ENCODE data around the gene SPACA7. TPM values are rescaled to one million over a fixed set of nuclear protein-coding genes. Genes with fewer than 3 reads are reported as not detected.

The SPACA7 gene
- total RNA-seq, 3 donors from 2014 or later (not counting 1 experiment from before 2014, with no cell fraction given): not detected

DNA sequence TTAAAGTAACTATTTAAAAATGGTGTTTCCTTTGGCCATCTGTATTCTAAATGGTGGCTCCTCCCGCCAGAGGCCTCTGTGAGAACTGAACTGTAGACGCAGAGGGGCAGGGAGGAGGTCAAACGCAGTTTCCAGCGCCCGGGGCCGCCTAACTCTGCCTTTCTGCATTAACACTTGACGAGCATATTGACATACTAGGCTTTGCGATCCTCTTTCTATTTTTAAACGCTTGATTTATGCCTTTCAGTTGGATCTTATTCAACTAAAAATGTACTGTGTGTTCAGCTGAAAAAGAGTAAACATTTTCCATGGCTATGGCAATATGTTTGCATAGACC, 74.7 kb downstream of the SPACA7 start:
- Mint-ChIP-seq H3K4me3 (no peak overlapping the region), H3K36me3 (no peaks in the 10 kb centered on the region), H3K4me1 (no peaks in the 10 kb centered on the region), H3K9me3 (no peaks in the 10 kb centered on the region), H3K27ac (no peak overlapping the region), H3K27me3 (ENCODE audit: low read depth in 2 of 2) (no peaks in the 10 kb centered on the region)
- intact Hi-C loops (cut with micrococcal nuclease): no loop called here
- H3K36me3 ChIP-seq (ENCODE audit: control insufficient read depth, insufficient read depth, low read length): no peaks in the 10 kb centered on the region
- no peak for TF ChIP-seq CTCF (IDR thresholded peaks at IDR 0.05)
- H3K9me3 ChIP-seq (ENCODE audit: control insufficient read depth, insufficient read depth, low read length): no peaks in the 10 kb centered on the region
- no peaks in the 10 kb centered on the region for H3K27me3 ChIP-seq (ENCODE audit: control insufficient read depth, insufficient read depth, low read length)
- no peak overlapping the region for H3K27ac ChIP-seq (ENCODE audit: low read length)
- ATAC-seq (no peak), DNase-seq (no peak)
- no peak overlapping the region for H3K4me3 ChIP-seq (ENCODE audit: low read length)
- no peaks in the 10 kb centered on the region for H3K4me1 ChIP-seq (ENCODE audit: control insufficient read depth, insufficient read depth, low read length)
- WGBS (ENCODE audit: insufficient coverage): 69% methylated on average over 9 of the region's 9 CpGs

GRCh38 chr13:112451512-112452379, 75.6 kb downstream of the SPACA7 start:
- no peak overlapping the region for H3K4me3 ChIP-seq (ENCODE audit: low read length)
- H3K4me1 Mint-ChIP-seq: no peaks in the 10 kb centered on the region
- H3K27ac ChIP-seq (ENCODE audit: low read length): no peak overlapping the region
- H3K27me3 ChIP-seq (ENCODE audit: control insufficient read depth, insufficient read depth, low read length): no peaks in the 10 kb centered on the region
- no peaks in the 10 kb centered on the region for H3K9me3 ChIP-seq (ENCODE audit: control insufficient read depth, insufficient read depth, low read length)
- intact Hi-C loops (cut with micrococcal nuclease): no loop called here
- DNase-seq (peak in 1 of 2 donors; percentile 2), ATAC-seq (no peak)
- no peaks in the 10 kb centered on the region for H3K9me3 Mint-ChIP-seq
- H3K27ac Mint-ChIP-seq: no peak overlapping the region
- H3K4me3 Mint-ChIP-seq: no peak overlapping the region
- no peaks in the 10 kb centered on the region for H3K4me1 ChIP-seq (ENCODE audit: control insufficient read depth, insufficient read depth, low read length)
- no peaks in the 10 kb centered on the region for H3K36me3 ChIP-seq (ENCODE audit: control insufficient read depth, insufficient read depth, low read length)
- H3K27me3 Mint-ChIP-seq (ENCODE audit: low read depth in 2 of 2): peaks cover 0 to 7% of the 10 kb centered on the region in 2 donors
- no peak for TF ChIP-seq CTCF (IDR thresholded peaks at IDR 0.05)
- WGBS (ENCODE audit: insufficient coverage): 82% methylated on average over 43 of the region's 43 CpGs
- no peaks in the 10 kb centered on the region for H3K36me3 Mint-ChIP-seq

DNA sequence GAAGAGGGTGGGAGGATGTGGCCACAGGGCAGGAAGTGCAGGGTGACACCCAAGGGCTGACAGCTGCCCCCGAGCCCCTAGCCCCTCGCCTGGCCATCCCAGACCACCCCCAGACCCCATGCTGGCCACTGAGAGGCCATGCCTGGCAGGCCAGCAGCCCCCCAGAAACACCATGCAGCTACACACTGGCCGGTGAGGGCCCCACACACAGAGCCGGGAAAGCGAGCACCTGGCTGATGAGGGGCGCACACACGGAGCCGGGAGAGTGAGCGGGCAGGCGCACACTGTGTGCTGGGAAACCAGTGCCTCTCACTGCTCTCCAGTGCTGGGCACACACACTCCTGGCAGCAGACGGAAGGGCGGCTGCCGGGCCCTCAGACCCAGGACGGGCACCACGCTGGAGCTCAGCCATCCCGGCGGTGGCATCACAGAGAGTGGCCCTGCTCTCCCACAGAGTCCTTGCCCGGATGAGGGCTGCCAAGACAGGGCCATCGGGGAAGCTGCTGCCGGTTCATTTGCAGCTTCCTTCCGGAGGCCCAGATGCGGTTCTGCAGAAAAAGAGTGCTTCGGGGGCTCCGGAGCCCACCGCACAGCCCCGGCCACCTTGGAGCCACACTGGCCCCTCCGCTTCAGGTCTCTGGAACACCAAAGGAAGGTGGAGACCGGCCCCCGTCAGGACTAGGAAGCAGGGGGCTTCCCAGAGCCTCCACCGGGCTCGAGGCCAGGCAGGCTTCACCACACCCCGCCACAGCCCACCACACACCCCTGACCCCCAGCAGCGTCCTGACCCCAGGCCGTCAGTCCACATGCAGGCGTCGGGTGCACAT, 76.4 kb downstream of the SPACA7 start:
- no peaks in the 10 kb centered on the region for H3K9me3 ChIP-seq (ENCODE audit: control insufficient read depth, insufficient read depth, low read length)
- H3K4me1 Mint-ChIP-seq: no peaks in the 10 kb centered on the region
- intact Hi-C loops (cut with micrococcal nuclease): no loop called here
- ATAC-seq (no peak), DNase-seq (peak in 1 of 2 donors; percentile 12)
- no peak overlapping the region for H3K4me3 ChIP-seq (ENCODE audit: low read length)
- no peak overlapping the region for H3K27ac ChIP-seq (ENCODE audit: low read length)
- 85% methylated on average over 36 of the region's 36 CpGs for WGBS (ENCODE audit: insufficient coverage)
- TF ChIP-seq CTCF (IDR thresholded peaks at IDR 0.05): no peak
- no peaks in the 10 kb centered on the region for H3K4me1 ChIP-seq (ENCODE audit: control insufficient read depth, insufficient read depth, low read length)
- no peaks in the 10 kb centered on the region for H3K36me3 Mint-ChIP-seq
- peaks cover 0 to 7% of the 10 kb centered on the region in 2 donors for H3K27me3 Mint-ChIP-seq (ENCODE audit: low read depth in 2 of 2)
- H3K9me3 Mint-ChIP-seq: no peaks in the 10 kb centered on the region
- no peak overlapping the region for H3K4me3 Mint-ChIP-seq
- no peak overlapping the region for H3K27ac Mint-ChIP-seq
- H3K27me3 ChIP-seq (ENCODE audit: control insufficient read depth, insufficient read depth, low read length): no peaks in the 10 kb centered on the region
- no peaks in the 10 kb centered on the region for H3K36me3 ChIP-seq (ENCODE audit: control insufficient read depth, insufficient read depth, low read length)
